ENCODE data around the gene AEBP2.
"Not testable (repeated sequence)": the region's sequence is repeated elsewhere in the genome, so short reads cannot be mapped to it uniquely, and the experiment has no call there.

Gene AEBP2

DNA sequence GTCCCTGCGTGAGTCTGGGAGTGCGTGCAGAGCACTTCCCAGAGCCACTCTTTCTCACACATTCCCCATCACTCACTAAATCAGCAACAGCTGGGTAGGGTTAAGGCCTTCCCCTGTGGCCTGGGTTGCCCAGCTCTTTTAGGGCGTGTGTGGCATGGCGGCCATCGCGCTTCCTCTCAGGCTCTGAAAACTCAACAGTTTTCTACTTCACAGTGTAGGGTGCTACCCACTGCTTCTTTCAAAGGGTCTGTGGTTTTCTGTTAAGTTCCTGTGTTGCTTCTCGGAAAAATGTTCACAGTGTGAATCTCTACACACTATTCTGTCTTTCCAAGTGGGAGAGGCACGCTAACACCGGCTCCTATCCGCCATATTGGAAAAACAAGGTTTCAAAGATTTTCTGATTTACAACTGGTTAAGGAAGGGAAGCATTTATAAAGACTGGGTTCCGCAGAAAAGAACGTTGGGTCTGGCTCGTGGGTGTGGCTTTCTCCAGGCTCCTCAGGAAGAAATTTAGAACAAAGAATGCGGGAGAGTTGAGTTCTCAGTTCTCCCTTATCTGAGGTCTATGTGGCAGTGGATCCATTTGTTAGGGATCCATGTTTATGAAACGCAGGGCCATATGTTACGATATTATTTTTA, 34.9 kb upstream of the AEBP2 start:
- no peak overlapping the region for H3K4me3 ChIP-seq (ENCODE audit: low read depth in 1 of 2, low read length in 2 of 2)
- no peaks in the 10 kb centered on the region for H3K36me3 ChIP-seq (ENCODE audit: control insufficient read depth in 1 of 2, insufficient read depth in 2 of 2, low read length in 2 of 2)
- no peaks in the 10 kb centered on the region for H3K27me3 ChIP-seq (ENCODE audit: control insufficient read depth in 1 of 2, insufficient read depth in 2 of 2, low read length in 2 of 2)
- no peaks in the 10 kb centered on the region for H3K9me3 ChIP-seq (ENCODE audit: control insufficient read depth in 1 of 2, low read length in 2 of 2)
- no peak overlapping the region for H3K27ac ChIP-seq (ENCODE audit: low read depth, low read length)
- H3K9ac ChIP-seq (ENCODE audit: low read depth in 1 of 2, low read length in 2 of 2): no peak overlapping the region
- H3K4me1 ChIP-seq (ENCODE audit: control insufficient read depth in 1 of 2, insufficient read depth in 2 of 2, low read length in 2 of 2): no peaks in the 10 kb centered on the region

GRCh38 chr12:19409376-19409775, 29.9 kb upstream of the AEBP2 start:
- Histone ChIP-seq H3K27ac (ENCODE audit: low read depth, low read length) (no peak overlapping the region), H3K9me3 (ENCODE audit: control insufficient read depth in 1 of 2, low read length in 2 of 2) (no peaks in the 10 kb centered on the region), H3K4me1 (ENCODE audit: control insufficient read depth in 1 of 2, insufficient read depth in 2 of 2, low read length in 2 of 2) (no peaks in the 10 kb centered on the region), H3K9ac (ENCODE audit: low read depth in 1 of 2, low read length in 2 of 2) (no peak overlapping the region), H3K27me3 (ENCODE audit: control insufficient read depth in 1 of 2, insufficient read depth in 2 of 2, low read length in 2 of 2) (no peaks in the 10 kb centered on the region), H3K4me3 (ENCODE audit: low read depth in 1 of 2, low read length in 2 of 2) (no peak overlapping the region), H3K36me3 (ENCODE audit: control insufficient read depth in 1 of 2, insufficient read depth in 2 of 2, low read length in 2 of 2) (no peaks in the 10 kb centered on the region)

- Histone ChIP-seq H3K36me3 (ENCODE audit: control insufficient read depth in 1 of 2, insufficient read depth in 2 of 2, low read length in 2 of 2) (no peaks in the 10 kb centered on the region), H3K9ac (ENCODE audit: low read depth in 1 of 2, low read length in 2 of 2) (no peak overlapping the region), H3K4me3 (ENCODE audit: low read depth in 1 of 2, low read length in 2 of 2) (no peak overlapping the region), H3K9me3 (ENCODE audit: control insufficient read depth in 1 of 2, low read length in 2 of 2) (no peaks in the 10 kb centered on the region), H3K27me3 (ENCODE audit: control insufficient read depth in 1 of 2, insufficient read depth in 2 of 2, low read length in 2 of 2) (no peaks in the 10 kb centered on the region), H3K27ac (ENCODE audit: low read depth, low read length) (no peak overlapping the region), H3K4me1 (ENCODE audit: control insufficient read depth in 1 of 2, insufficient read depth in 2 of 2, low read length in 2 of 2) (no peaks in the 10 kb centered on the region)
Measured at GRCh38 chr12:19410211-19410610, 29.1 kb upstream of the AEBP2 start.

DNA sequence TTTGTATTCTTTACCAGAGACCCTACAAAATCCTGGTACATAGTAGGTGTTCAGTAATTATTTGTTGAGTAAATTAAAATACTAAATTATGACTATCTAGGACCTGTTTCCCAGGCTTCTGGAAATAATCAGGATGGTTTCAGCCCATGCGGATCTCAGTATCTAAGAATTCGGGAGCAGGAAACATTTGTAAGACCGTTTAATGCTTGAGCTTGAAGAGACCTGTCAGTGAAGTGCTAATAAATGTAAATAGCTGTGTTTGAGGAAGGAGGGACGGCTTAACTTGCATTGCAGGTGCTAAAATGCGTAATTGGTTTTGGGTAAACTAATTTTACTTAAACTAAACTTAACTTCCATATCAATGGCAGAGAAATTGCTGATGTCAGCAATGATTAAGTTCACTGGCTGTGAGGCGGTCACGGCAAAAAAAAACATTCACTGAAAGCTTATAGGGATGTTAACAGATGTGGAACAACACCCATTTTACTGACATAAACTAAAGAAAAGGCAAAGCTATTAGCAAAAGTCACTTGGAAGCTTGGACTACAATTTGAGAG, 28.6 kb upstream of the AEBP2 start:
- H3K27ac ChIP-seq (ENCODE audit: low read depth, low read length): no peak overlapping the region
- H3K9ac ChIP-seq (ENCODE audit: low read depth in 1 of 2, low read length in 2 of 2): no peak overlapping the region
- no peaks in the 10 kb centered on the region for H3K27me3 ChIP-seq (ENCODE audit: control insufficient read depth in 1 of 2, insufficient read depth in 2 of 2, low read length in 2 of 2)
- no peak overlapping the region for H3K4me3 ChIP-seq (ENCODE audit: low read depth in 1 of 2, low read length in 2 of 2)
- H3K9me3 ChIP-seq (ENCODE audit: control insufficient read depth in 1 of 2, low read length in 2 of 2): no peaks in the 10 kb centered on the region
- H3K36me3 ChIP-seq (ENCODE audit: control insufficient read depth in 1 of 2, insufficient read depth in 2 of 2, low read length in 2 of 2): no peaks in the 10 kb centered on the region
- H3K4me1 ChIP-seq (ENCODE audit: control insufficient read depth in 1 of 2, insufficient read depth in 2 of 2, low read length in 2 of 2): no peaks in the 10 kb centered on the region

DNA sequence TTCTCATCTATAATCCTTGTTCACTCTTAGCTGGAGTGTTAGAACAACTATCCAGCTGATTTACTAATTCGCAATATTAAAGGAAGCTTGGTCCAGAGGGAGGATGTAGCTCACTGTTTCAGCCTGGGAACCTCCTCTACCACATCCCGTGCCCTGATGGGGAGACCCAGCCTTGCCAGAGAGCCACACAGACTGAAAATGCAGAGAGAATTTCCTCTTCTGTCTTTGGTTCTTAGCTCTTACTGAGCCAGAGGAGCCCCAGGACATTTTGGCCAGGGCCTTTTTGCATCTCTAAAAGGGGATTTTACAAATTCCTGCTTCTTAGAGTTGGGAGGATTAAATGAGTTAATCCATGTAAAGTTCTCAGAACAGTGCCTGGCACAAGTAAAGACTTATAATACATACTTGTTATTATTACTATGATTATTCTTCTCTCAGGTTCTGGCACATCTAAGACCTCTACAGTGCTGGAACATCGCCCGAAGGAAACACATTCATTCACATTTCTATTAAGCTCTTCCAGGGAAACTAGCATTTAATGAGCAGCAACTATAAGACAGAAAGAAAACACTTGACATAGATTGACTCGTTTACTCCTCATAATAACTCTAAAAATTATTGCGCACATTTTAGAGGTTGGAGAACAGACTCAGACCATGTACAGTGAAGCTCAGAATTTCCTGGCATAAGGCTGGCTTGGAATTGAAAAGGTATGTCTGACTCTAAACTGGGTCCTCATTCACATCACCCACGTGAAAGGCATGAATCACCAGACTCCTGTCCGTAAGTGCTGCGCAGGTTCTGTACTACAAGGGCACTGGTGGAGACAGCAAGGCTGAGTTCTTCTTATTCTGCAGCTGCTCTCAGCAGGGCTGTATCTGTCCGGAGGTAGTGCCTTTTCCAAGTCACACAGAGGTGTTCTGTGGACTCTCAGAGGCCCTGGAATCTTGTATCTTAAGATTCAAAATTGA, 27.8 kb upstream of the AEBP2 start:
- Histone ChIP-seq H3K9me3 (ENCODE audit: control insufficient read depth in 1 of 2, low read length in 2 of 2) (no peaks in the 10 kb centered on the region), H3K27ac (ENCODE audit: low read depth, low read length) (no peak overlapping the region), H3K4me3 (ENCODE audit: low read depth in 1 of 2, low read length in 2 of 2) (no peak overlapping the region), H3K4me1 (ENCODE audit: control insufficient read depth in 1 of 2, insufficient read depth in 2 of 2, low read length in 2 of 2) (no peaks in the 10 kb centered on the region), H3K36me3 (ENCODE audit: control insufficient read depth in 1 of 2, insufficient read depth in 2 of 2, low read length in 2 of 2) (no peaks in the 10 kb centered on the region), H3K9ac (ENCODE audit: low read depth in 1 of 2, low read length in 2 of 2) (no peak overlapping the region), H3K27me3 (ENCODE audit: control insufficient read depth in 1 of 2, insufficient read depth in 2 of 2, low read length in 2 of 2) (no peaks in the 10 kb centered on the region)

- Histone ChIP-seq H3K4me1 (ENCODE audit: control insufficient read depth in 1 of 2, insufficient read depth in 2 of 2, low read length in 2 of 2) (no peaks in the 10 kb centered on the region), H3K9ac (ENCODE audit: low read depth in 1 of 2, low read length in 2 of 2) (no peak overlapping the region), H3K27me3 (ENCODE audit: control insufficient read depth in 1 of 2, insufficient read depth in 2 of 2, low read length in 2 of 2) (no peaks in the 10 kb centered on the region), H3K4me3 (ENCODE audit: low read depth in 1 of 2, low read length in 2 of 2) (no peak overlapping the region), H3K27ac (ENCODE audit: low read depth, low read length) (no peak overlapping the region), H3K36me3 (ENCODE audit: control insufficient read depth in 1 of 2, insufficient read depth in 2 of 2, low read length in 2 of 2) (no peaks in the 10 kb centered on the region), H3K9me3 (ENCODE audit: control insufficient read depth in 1 of 2, low read length in 2 of 2) (no peaks in the 10 kb centered on the region)
Measured at GRCh38 chr12:19412844-19413243, 26.4 kb upstream of the AEBP2 start.

DNA sequence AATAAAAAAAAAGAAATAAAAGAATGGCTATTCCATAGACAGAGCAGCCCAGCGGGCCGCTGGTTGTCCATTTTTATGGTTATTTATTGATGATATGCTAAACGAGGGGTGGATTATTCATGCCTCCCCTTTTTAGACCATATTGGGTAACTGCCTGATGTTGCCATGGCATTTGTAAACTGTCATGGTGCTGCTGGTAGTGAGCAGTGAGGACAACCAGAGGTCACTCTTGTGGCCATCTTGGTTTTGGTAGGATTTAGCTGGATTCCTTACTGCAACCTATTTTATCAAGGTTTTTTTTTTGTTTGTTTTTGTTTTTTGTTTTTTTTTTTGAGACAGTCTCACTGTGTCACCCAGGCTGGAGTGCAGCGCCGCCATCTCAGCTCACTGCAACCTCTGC, 25.7 kb upstream of the AEBP2 start:
- not testable (repeated sequence) for H3K9ac ChIP-seq (ENCODE audit: low read depth in 1 of 2, low read length in 2 of 2); H3K36me3 ChIP-seq (ENCODE audit: control insufficient read depth in 1 of 2, insufficient read depth in 2 of 2, low read length in 2 of 2); H3K4me1 ChIP-seq (ENCODE audit: control insufficient read depth in 1 of 2, insufficient read depth in 2 of 2, low read length in 2 of 2); H3K27me3 ChIP-seq (ENCODE audit: control insufficient read depth in 1 of 2, insufficient read depth in 2 of 2, low read length in 2 of 2); H3K4me3 ChIP-seq (ENCODE audit: low read depth in 1 of 2, low read length in 2 of 2); H3K27ac ChIP-seq (ENCODE audit: low read depth, low read length); H3K9me3 ChIP-seq (ENCODE audit: control insufficient read depth in 1 of 2, low read length in 2 of 2)

GRCh38 chr12:19415563-19415962, 23.7 kb upstream of the AEBP2 start:
- Histone ChIP-seq H3K4me3 (ENCODE audit: low read depth in 1 of 2, low read length in 2 of 2) (no peak overlapping the region), H3K36me3 (ENCODE audit: control insufficient read depth in 1 of 2, insufficient read depth in 2 of 2, low read length in 2 of 2) (no peaks in the 10 kb centered on the region), H3K27me3 (ENCODE audit: control insufficient read depth in 1 of 2, insufficient read depth in 2 of 2, low read length in 2 of 2) (no peaks in the 10 kb centered on the region), H3K27ac (ENCODE audit: low read depth, low read length) (no peak overlapping the region), H3K9me3 (ENCODE audit: control insufficient read depth in 1 of 2, low read length in 2 of 2) (no peaks in the 10 kb centered on the region), H3K4me1 (ENCODE audit: control insufficient read depth in 1 of 2, insufficient read depth in 2 of 2, low read length in 2 of 2) (no peaks in the 10 kb centered on the region), H3K9ac (ENCODE audit: low read depth in 1 of 2, low read length in 2 of 2) (no peak overlapping the region)

GRCh38 chr12:19419086-19419485, 20.2 kb upstream of the AEBP2 start:
- Histone ChIP-seq H3K27me3 (ENCODE audit: control insufficient read depth in 1 of 2, insufficient read depth in 2 of 2, low read length in 2 of 2) (no peaks in the 10 kb centered on the region), H3K9ac (ENCODE audit: low read depth in 1 of 2, low read length in 2 of 2) (no peak overlapping the region)

DNA sequence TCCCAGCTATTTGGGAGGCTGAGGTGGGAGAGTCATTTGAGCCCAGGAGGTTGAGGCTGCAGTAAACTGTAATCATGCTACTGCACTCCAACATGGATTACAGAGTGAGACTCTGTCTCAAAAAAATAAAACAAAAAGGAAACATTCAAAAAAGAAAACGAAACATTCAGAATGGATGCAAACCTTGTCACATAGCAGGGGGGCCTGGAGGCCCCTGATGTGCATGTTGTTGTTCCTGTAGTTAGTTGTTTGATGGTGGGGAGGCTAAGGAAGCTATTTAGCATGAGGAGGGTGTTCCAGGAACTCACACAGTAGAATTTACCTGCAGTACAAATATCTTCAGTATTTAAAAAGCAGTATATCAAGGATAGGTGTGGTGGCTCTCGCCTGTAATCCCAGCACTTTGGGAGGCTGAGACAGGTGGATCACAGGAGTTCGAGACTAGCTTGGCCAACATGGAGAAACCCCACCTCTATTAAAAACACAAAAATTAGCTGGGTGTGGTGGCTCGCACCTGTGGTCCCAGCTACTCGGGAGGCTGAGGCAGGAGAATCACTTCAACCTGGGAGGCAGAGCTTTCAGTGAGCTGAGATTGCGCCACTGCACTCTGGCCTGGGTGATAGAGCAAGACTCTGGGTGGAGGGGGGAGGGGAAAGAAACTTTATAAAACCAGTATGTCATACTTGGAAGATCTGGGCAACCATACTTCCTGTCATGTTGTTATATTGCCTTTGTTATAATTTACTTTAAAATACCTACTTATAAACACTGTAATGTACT, 17.6 kb upstream of the AEBP2 start:
- Histone ChIP-seq H3K4me1 (ENCODE audit: control insufficient read depth in 1 of 2, insufficient read depth in 2 of 2, low read length in 2 of 2) (no peaks in the 10 kb centered on the region), H3K4me3 (ENCODE audit: low read depth in 1 of 2, low read length in 2 of 2) (no peak overlapping the region), H3K36me3 (ENCODE audit: control insufficient read depth in 1 of 2, insufficient read depth in 2 of 2, low read length in 2 of 2) (no peaks in the 10 kb centered on the region), H3K9me3 (ENCODE audit: control insufficient read depth in 1 of 2, low read length in 2 of 2) (no peaks in the 10 kb centered on the region), H3K9ac (ENCODE audit: low read depth in 1 of 2, low read length in 2 of 2) (no peak overlapping the region), H3K27ac (ENCODE audit: low read depth, low read length) (no peak overlapping the region), H3K27me3 (ENCODE audit: control insufficient read depth in 1 of 2, insufficient read depth in 2 of 2, low read length in 2 of 2) (no peaks in the 10 kb centered on the region)

More at GRCh38 chr12:19419086-19419485, 20.2 kb upstream of the AEBP2 start:
- no peak overlapping the region for H3K4me3 ChIP-seq (ENCODE audit: low read depth in 1 of 2, low read length in 2 of 2)
- H3K9me3 ChIP-seq (ENCODE audit: control insufficient read depth in 1 of 2, low read length in 2 of 2): no peaks in the 10 kb centered on the region
- no peaks in the 10 kb centered on the region for H3K36me3 ChIP-seq (ENCODE audit: control insufficient read depth in 1 of 2, insufficient read depth in 2 of 2, low read length in 2 of 2)
- H3K4me1 ChIP-seq (ENCODE audit: control insufficient read depth in 1 of 2, insufficient read depth in 2 of 2, low read length in 2 of 2): no peaks in the 10 kb centered on the region
- H3K27ac ChIP-seq (ENCODE audit: low read depth, low read length): no peak overlapping the region

All from duodenal mucosa (tissue), 2 donors.